ENCODE results near the gene RPLP2. TPM values are rescaled to one million over a fixed set of nuclear protein-coding genes. Genes with fewer than 3 reads are reported as not detected.

RPLP2 gene
- total RNA-seq, 5 donors from 2014 or later (not counting 1 experiment from before 2014, with no cell fraction given): 4,736 to 5,826 (median 5,260) TPM

- H3K4me1 Mint-ChIP-seq: peaks cover 7 to 20% (median 13%) of the 10 kb centered on the region in 3 donors
- H3K9me3 Mint-ChIP-seq: no peaks in the 10 kb centered on the region
- peak overlapping the region; percentile 74 to 84 for H3K27ac Mint-ChIP-seq
- Histone ChIP-seq H3K4me3 (ENCODE audit: control insufficient read depth in 1 of 2, extremely low read depth in 1 of 2, low read length in 1 of 2) (peak overlapping the region; percentile 58 to 83), H3K36me3 (ENCODE audit: control insufficient read depth in 2 of 2, extremely low read depth in 1 of 2, insufficient read depth in 1 of 2, low read length in 1 of 2) (peaks cover 1 to 21% of the 10 kb centered on the region in 2 donors), H3K27me3 (replicated peaks in 1 of 2; ENCODE audit: control insufficient read depth in 2 of 2, extremely low read depth in 1 of 2, insufficient read depth in 2 of 2, low read length in 1 of 2) (peaks cover 0 to 5% of the 10 kb centered on the region in 2 experiments), H3K27ac (ENCODE audit: low read length) (peak overlapping the region; percentile 47), H3K9me3 (no peaks in the 10 kb centered on the region), H3K4me1 (ENCODE audit: control insufficient read depth in 1 of 2, extremely low read depth in 1 of 2, insufficient read depth in 2 of 2, low read length in 2 of 2) (peaks cover 5 to 35% of the 10 kb centered on the region in 2 experiments)
- H3K4me3 Mint-ChIP-seq: peak overlapping the region; percentile 83 to 86 (median 84)
- peak; percentile 76 to 86 (median 82) for ATAC-seq (replicated peaks in 1 of 4)
- H3K27me3 Mint-ChIP-seq: no peaks in the 10 kb centered on the region
- peaks cover 10% of the 10 kb centered on the region for H3K36me3 Mint-ChIP-seq
- ChIA-PET POLR2A (interaction anchor here (0.6 to 1.1 kb wide), 7 partner anchors 9 to 492 kb away, joined by 3 to 11 read pairs (median 5); partner anchors contain the start of gene RPLP2 (in 1 of the 2)), CTCF (interaction anchor here in 1 of 2 donors (1.6 kb wide), 1 partner anchor 10 kb away, joined by 6 read pairs; the partner anchor contains the start of gene RPLP2)
- peak; percentile 78 to 95 (median 89) for DNase-seq
- WGBS (ENCODE audit: insufficient coverage): under 1% methylated on average over 87 of the region's 96 CpGs
Observed at GRCh38 chr11:819129-819931, 9.6 kb downstream of the RPLP2 start.

GRCh38 chr11:819943-820649 lies 10.3 kb downstream of the RPLP2 start:
- peak; percentile 89 to 99 (median 97) for DNase-seq
- Histone ChIP-seq H3K27me3 (replicated peaks in 1 of 2; ENCODE audit: control insufficient read depth in 2 of 2, extremely low read depth in 1 of 2, insufficient read depth in 2 of 2, low read length in 1 of 2) (peaks cover 0 to 6% of the 10 kb centered on the region in 2 experiments), H3K4me3 (ENCODE audit: control insufficient read depth in 1 of 2, extremely low read depth in 1 of 2, low read length in 1 of 2) (peak overlapping the region; percentile 56 to 63), H3K4me1 (ENCODE audit: control insufficient read depth in 1 of 2, extremely low read depth in 1 of 2, insufficient read depth in 2 of 2, low read length in 2 of 2) (peaks cover 5 to 35% of the 10 kb centered on the region in 2 experiments), H3K36me3 (ENCODE audit: control insufficient read depth in 2 of 2, extremely low read depth in 1 of 2, insufficient read depth in 1 of 2, low read length in 1 of 2) (peaks cover 7 to 26% of the 10 kb centered on the region in 2 donors), H3K9me3 (no peaks in the 10 kb centered on the region), H3K27ac (ENCODE audit: low read length) (peak overlapping the region; percentile 19)
- WGBS (ENCODE audit: insufficient coverage): 6% methylated on average over 41 of the region's 47 CpGs
- H3K36me3 Mint-ChIP-seq: peaks cover 15% of the 10 kb centered on the region
- H3K4me1 Mint-ChIP-seq: peaks cover 7 to 20% (median 13%) of the 10 kb centered on the region in 3 donors
- H3K4me3 Mint-ChIP-seq: peak overlapping the region; percentile 83 to 86 (median 84)
- peak overlapping the region; percentile 74 to 84 for H3K27ac Mint-ChIP-seq
- ATAC-seq (replicated peaks in 1 of 4): peak; percentile 81 to 84 (median 82)
- POLR2A ChIA-PET: interaction anchor here in 1 of 2 donors (1.0 to 1.1 kb wide), 2 partner anchors 9 to 10 kb away, joined by 3 to 11 read pairs; partner anchors contain the start of gene RPLP2
- CTCF ChIA-PET: interaction anchor here in 1 of 2 donors (0.5 to 1.6 kb wide), 2 partner anchors 9 to 11 kb away, joined by 3 to 6 read pairs; partner anchors contain the start of gene RPLP2
- no peaks in the 10 kb centered on the region for H3K27me3 Mint-ChIP-seq
- H3K9me3 Mint-ChIP-seq: no peaks in the 10 kb centered on the region

GRCh38 chr11:820655-821511 lies 11.1 kb downstream of the RPLP2 start:
- ATAC-seq (replicated peaks in 1 of 4): no peak
- POLR2A ChIA-PET: interaction anchor here in 1 of 2 donors (1.0 to 1.1 kb wide), 2 partner anchors 10 to 11 kb away, joined by 3 to 11 read pairs; partner anchors contain the start of gene RPLP2
- Histone ChIP-seq H3K27me3 (replicated peaks in 1 of 2; ENCODE audit: control insufficient read depth in 2 of 2, extremely low read depth in 1 of 2, insufficient read depth in 2 of 2, low read length in 1 of 2) (peaks cover 0 to 14% of the 10 kb centered on the region in 2 experiments), H3K36me3 (ENCODE audit: control insufficient read depth in 2 of 2, extremely low read depth in 1 of 2, insufficient read depth in 1 of 2, low read length in 1 of 2) (peaks cover 7 to 29% of the 10 kb centered on the region in 2 donors), H3K9me3 (no peaks in the 10 kb centered on the region), H3K27ac (ENCODE audit: low read length) (peak overlapping the region; percentile 19), H3K4me3 (ENCODE audit: control insufficient read depth in 1 of 2, extremely low read depth in 1 of 2, low read length in 1 of 2) (peak overlapping the region; percentile 56 to 63), H3K4me1 (ENCODE audit: control insufficient read depth in 1 of 2, extremely low read depth in 1 of 2, insufficient read depth in 2 of 2, low read length in 2 of 2) (peaks cover 5 to 41% of the 10 kb centered on the region in 2 experiments)
- Mint-ChIP-seq H3K27me3 (no peaks in the 10 kb centered on the region), H3K27ac (peak overlapping the region; percentile 46 to 58), H3K4me1 (peaks cover 7 to 20% (median 13%) of the 10 kb centered on the region in 3 donors), H3K4me3 (peak overlapping the region; percentile 83 to 86 (median 84)), H3K9me3 (no peaks in the 10 kb centered on the region), H3K36me3 (peaks cover 17% of the 10 kb centered on the region)
- WGBS (ENCODE audit: insufficient coverage): 78% methylated on average over 9 of the region's 11 CpGs
- CTCF ChIA-PET: interaction anchor here (0.5 to 1.6 kb wide), 3 partner anchors 10 to 26 kb away, joined by 3 to 6 read pairs (median 4); partner anchors contain the start of gene RPLP2 (in 1 of the 2)
- DNase-seq: no peak

- 98% methylated on average over 4 of the region's 22 CpGs for WGBS (ENCODE audit: insufficient coverage)
- Histone ChIP-seq H3K27ac (ENCODE audit: low read length) (no peak overlapping the region), H3K27me3 (replicated peaks in 1 of 2; ENCODE audit: control insufficient read depth in 2 of 2, extremely low read depth in 1 of 2, insufficient read depth in 2 of 2, low read length in 1 of 2) (peaks cover 0 to 22% of the 10 kb centered on the region in 2 experiments), H3K4me1 (ENCODE audit: control insufficient read depth in 1 of 2, extremely low read depth in 1 of 2, insufficient read depth in 2 of 2, low read length in 2 of 2) (peaks cover 7 to 49% of the 10 kb centered on the region in 2 experiments), H3K9me3 (no peaks in the 10 kb centered on the region), H3K4me3 (ENCODE audit: control insufficient read depth in 1 of 2, extremely low read depth in 1 of 2, low read length in 1 of 2) (no peak overlapping the region), H3K36me3 (ENCODE audit: control insufficient read depth in 2 of 2, extremely low read depth in 1 of 2, insufficient read depth in 1 of 2, low read length in 1 of 2) (peaks cover 7 to 29% of the 10 kb centered on the region in 2 donors)
- no peak for ATAC-seq (replicated peaks in 1 of 4)
- ChIA-PET POLR2A (no interaction called here), CTCF (interaction anchor here in 1 of 2 donors (0.6 kb wide), 1 partner anchor 26 kb away, joined by 4 read pairs; no protein-coding TSS in a partner anchor)
- Mint-ChIP-seq H3K36me3 (peaks cover 17% of the 10 kb centered on the region), H3K9me3 (no peaks in the 10 kb centered on the region), H3K4me3 (peak overlapping the region; percentile 43 to 86 (median 84)), H3K4me1 (peaks cover 7 to 25% (median 17%) of the 10 kb centered on the region in 3 donors), H3K27me3 (peaks cover 0 to 2% of the 10 kb centered on the region in 2 donors), H3K27ac (no peak overlapping the region)
- no peak for DNase-seq
Observed at GRCh38 chr11:821512-822371, 12.0 kb downstream of the RPLP2 start.

All from T-cell (primary cell).